Frontal cortex (tissue), 4 donors: ENCODE results near the gene LRRC8E. TPM values are rescaled to one million over a fixed set of nuclear protein-coding genes. Genes with fewer than 3 reads are reported as not detected.
"Not testable (repeated sequence)": the region's sequence is repeated elsewhere in the genome, so short reads cannot be mapped to it uniquely, and the experiment has no call there.

Experiments
- DNase-seq, 2 donors: peaks; one replicate each; pipeline ENCODE4 v3.0.0; 2012; ENCODE audit warnings: low spot score in 2 of 2
- FAIRE-seq: peaks from 2 replicates; lab custom pipeline; 2012; peaks lifted over from hg19 to GRCh38; lab: Jason Lieb, UNC
- total RNA-seq: library from RNA; depleted of rRNA; stranded (reverse); fragments of >200 nt; gene quantifications from one replicate; pipeline ENCODE4 v1.2.3, GENCODE V29; 2014
- donor health status: control.
- donor health status: control.
- donor health status: control.

The LRRC8E gene
- total RNA-seq, 1 donor from 2014 or later = not detected

DNA sequence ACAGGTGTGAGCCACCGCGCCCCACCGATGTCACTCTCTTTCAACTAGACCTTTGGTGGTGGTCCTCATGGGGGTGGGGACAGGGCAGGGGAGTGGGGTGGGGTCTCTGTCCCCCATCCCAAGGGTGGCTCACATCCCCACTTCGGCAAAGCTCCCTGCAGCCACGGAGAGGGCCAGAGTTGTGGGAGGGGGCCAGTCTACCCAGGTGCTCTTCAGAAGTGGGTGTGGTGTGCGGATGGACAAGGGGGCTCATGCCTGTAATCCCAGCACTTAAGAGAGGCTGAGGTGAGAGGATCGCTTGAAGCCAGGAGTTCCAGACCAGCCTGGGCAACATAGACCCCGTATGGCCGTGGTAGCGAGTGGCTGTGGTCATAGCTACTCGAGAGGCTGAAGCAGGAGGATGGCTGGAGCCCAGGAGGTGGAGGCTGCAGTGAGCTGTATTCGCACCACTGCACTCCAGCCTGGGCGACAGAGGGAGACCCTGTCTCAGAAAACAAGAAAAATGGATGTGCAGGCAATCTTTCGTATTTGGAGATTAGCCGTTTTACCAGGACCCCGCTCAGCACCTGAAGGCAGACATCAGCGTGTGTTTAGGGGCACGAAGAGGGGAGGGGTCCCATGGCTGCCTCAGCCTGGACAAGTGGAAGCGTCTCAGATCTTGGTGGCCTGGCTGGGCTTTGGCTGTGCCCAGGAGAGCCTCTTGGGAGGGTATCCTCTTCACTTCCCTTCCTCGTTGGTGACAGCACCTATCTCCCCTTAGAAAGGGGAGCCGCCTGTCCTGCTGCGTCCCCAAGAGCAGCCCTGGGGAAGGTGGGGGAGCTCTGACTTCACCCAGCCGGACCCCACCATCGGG, 27.2 kb downstream of the LRRC8E start:
- FAIRE-seq (no peak), DNase-seq (no peak)

DNA sequence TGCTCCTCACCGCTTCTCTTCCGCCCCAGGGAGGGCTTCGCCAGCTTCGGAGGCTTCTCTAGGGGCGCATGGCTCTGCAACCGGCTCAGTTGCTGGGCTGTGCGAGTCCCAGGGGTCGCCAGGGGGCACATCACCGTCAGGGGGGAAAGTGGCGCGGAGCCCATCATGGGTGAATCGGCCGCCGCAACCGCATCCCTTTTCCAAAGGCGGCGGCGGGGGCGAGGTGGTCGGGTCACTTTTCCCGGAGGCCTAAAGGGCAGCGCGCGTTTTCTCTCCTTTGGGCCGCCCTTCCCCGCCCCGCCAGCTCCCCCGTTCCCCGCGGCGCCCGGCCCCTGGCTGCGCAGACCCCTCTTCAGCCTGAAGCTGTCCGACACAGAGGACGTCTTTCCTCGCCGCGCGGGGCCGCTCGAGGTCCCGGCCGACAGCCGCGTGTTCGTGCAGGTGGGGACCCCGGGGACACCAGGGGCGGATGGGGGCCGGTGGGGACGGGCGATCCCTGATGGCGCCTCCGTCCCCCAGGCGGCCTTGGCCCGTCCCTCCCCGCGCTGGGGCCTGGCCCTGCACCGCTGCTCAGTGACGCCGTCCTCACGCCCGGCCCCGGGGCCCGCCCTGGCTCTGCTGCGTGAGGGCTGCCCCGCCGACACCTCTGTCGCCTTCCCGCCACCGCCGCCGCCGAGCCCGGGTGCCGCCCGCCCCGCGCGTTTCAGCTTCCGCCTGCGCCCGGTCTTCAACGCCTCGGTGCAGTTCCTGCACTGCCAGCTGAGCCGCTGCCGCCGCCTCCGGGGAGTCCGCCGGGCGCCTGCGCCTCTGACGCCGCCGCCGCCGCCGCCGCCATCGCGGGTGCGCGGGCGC, 28.0 kb downstream of the LRRC8E start:
- no peak for FAIRE-seq
- no peak for DNase-seq

DNA sequence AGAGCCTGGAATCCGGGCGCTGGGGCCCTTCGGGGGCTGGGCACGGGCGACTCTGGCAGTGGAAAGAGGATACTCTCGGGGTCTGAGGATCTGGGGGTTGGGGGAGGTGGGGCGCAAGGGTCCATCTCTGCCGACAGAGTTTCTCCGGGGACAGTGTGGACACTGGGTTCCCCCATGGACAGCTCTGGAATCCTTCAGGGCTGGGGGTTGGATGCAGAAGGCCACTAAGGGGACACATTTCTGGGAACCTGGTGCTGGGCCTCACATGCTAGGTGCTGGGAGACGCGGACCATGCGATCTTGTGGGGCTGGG, 28.6 kb downstream of the LRRC8E start:
- DNase-seq (no peak), FAIRE-seq (no peak)

DNA sequence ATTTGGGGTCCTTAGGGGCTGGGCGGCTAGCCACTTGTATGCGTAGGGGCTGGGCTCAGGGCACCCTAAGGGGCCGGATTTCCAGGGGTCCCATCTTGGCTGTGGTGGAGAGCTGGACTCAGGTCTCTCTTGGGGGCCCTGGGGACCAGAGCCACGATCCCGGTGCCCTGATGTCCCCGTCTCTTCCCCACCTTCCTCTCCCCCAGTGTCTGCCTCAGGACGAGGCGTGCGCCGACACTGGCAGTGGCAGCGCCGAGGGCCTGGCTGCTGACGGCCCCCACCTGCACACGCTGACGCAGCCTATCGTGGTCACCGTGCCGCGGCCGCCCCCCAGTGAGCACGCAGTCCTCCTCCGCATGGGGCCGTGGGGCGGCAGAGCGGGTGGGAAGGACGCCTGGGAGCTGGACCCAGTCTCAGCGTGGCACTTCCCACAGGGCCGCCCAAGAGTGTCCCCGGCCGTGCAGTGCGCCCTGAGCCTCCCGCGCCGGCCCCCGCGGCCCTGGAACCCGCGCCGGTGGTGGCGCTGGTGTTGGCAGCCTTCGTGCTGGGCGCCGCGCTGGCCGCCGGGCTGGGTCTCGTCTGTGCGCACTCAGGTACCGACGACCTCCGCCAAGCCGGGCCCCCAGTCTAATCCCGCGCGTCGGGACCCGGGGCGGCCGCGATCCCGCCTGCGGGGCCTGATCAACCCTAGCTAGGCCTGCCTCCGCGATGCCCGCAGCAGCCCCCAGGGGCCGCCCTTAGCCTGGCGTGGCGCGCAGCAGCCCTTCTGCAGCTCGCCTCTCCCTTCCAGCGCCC, 29.2 kb downstream of the LRRC8E start:
- FAIRE-seq (no peak), DNase-seq (peak in 1 of 2 donors; percentile 68)

DNA sequence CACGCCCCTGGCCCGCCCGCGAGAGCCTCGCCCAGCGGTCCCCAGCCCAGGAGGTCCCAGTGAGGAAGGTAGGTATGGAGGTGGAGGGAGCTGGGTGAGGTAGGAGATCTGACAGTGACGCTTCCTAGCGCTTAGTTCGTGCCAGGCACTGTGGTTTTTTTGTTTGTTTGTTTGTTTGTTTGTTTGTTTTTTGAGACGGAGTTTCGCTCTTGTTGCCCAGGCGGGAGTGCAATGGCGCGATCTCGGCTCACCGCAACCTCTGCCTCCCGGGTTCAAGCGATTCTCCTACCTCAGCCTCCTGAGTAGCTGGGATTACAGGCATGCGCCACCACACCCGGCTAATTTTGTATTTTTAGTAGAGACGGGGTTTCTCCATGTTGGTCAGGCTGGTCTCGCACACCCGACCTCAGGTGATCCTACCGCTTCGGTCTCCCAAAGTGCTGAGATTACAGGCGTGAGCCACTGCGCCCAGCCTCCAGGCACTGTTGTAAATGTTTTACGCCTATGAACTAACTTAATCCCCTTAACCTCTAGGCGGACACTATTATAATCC, 29.8 kb downstream of the LRRC8E start:
- not testable (repeated sequence) for DNase-seq, FAIRE-seq

DNA sequence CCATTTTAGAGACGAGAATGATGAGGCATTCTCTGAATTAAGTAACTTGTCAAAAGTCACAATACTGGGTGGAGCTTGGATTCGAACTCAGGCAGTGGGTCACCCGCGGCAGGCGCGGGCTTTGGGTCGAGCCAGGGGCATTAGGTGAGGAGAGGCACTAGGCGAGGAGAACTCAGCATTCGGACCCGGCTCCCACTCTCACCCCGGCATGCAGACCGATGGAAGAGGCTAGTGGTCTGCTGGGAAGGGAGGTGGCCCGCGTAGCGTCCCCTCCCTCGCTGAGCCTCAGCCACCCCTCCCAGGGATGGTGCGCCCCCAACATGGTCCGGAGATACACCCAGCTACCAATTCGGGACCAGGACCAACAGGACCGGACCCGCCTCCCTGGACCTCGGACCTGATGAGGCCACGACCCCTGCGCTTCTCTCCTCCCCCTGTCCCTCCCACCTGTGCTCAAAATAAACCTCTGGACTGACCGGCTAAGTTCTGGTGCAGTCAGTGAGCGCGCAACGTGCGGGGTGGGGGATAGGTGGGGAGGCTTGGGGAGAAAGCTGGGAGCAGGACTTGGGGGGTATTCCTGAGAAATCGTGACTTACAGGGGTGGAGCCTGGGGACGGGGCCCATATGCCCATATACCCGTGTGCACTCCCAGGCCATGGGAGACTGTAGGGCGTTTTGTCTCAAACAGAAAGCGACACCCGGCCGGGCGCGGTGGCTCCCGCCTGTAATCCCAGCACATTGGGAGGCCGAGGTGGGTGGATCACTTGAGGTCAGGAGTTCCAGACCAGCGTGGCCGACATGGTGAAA, 30.5 kb downstream of the LRRC8E start:
- FAIRE-seq (no peak), DNase-seq (no peak)

DNA sequence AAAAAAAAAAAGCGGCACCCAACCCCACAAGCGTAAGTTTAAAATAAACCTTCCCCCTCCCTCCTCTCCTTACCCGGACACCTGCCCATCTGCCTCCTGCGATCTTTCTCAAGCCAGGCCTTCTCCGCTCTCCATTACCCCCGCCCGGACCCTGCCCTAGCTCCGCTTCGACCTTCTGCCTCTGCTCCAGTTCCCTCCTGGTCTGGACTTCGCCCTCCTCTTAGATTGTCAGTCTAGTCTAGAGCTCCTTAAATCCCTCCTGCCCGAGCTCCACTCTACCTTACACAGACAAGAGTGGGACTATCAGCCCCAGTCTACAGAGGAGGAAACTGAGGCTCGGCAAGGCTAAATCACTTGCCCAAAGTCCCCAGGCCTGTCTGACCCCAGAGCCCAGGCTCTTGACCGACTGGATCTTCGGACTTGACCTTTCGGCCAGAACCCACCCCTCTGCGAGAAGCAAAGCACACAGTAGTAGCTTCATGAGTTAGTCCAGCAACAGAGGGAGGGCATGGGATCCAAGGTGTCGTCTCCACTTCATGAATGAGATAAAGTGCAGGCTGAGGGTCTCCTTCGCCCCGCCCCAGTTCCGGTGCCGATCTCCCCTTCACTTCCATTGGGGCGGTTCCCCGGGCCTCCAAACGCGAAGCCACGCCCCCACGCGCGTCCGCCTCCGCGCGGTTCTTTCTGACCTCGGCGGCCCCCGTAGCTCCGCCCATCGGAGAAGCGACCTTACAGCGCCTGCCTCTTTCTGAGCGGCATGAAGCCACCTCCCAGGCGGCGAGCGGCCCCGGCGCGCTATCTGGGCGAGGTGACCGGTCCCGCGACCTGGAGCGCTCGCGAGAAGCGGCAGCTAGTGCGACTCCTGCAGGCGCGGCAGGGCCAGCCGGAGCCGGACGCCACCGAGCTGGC, 31.6 kb downstream of the LRRC8E start, which contains the start of gene SNAPC2:
TSS of gene SNAPC2 (plus strand) at position 729 of the 909 bp plus-strand sequence. CDS start at position 758, 29 bp downstream.
- no peak for FAIRE-seq

DNA sequence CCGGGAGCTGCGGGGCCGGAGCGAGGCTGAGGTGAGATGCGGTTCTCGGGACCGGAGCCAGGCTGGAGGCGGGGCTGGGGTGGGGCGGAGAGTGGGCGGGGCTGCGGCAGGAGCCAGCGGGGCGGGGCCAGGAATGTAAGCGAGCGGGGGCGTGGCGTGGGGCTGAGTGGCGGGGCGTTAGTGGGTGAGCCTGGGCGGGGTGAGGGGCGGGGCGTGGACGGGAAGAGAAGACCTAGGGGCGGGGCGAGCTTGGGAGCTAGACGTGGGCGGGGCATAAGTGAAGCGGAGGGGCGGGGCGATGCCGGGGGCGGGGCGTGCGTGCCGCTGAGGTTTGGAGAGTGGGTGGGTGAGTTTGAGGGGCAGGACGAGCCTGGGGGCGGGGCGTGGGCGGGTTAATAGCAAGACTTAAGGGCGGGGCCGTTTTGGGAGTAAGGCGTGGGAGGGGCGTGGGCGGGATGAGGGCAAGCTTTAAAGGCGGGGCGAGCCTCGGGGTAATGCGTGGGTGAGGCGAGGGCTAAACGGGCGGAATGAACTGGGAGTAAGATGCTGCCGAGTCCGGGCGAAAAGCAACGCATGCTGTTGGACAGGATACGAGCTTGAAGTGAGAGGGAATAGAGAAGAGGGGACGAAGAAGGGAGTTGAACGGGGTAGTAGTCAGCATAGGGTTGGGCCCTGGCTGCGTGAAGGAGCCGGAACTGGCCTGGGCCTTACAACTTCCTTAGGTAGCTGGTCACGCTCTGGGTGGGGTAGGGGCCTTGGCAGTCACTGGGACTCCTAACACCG, 32.4 kb downstream of the LRRC8E start:
- FAIRE-seq (no peak), DNase-seq (peak; percentile 99)

More for the DNA sequence above, 31.6 kb downstream of the LRRC8E start, which contains the start of gene SNAPC2:
- peak; percentile 87 to 93 for DNase-seq

DNA sequence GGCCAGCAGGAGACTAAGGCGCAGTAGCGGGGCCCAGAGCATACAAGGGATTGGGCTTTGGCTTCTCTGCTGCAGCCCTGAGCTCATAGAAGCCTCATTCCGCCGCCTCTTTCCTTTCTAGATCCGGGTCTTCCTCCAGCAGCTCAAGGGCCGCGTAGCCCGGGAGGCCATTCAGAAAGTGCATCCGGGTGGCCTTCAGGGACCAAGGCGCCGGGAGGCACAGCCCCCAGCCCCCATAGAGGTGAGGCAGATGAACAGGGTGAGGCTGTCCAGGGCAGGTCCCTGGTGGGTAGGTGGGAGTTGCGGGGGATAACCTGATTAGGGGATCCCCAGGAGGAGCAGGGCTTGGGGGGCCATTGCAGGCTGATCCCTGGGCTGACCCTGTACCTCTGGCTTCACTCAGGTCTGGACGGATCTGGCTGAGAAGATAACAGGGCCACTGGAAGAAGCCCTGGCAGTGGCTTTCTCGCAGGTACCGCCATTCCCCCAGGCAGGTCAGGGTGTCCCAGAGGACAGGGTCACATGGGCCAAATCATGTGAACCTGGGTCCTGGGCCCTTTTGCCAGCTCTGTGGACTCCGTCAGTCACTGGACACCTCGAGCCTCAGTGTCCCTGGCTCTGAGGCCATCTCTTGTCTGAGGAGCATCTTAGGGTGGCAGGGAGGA, 33.1 kb downstream of the LRRC8E start:
- FAIRE-seq (no peak), DNase-seq (no peak)

DNA sequence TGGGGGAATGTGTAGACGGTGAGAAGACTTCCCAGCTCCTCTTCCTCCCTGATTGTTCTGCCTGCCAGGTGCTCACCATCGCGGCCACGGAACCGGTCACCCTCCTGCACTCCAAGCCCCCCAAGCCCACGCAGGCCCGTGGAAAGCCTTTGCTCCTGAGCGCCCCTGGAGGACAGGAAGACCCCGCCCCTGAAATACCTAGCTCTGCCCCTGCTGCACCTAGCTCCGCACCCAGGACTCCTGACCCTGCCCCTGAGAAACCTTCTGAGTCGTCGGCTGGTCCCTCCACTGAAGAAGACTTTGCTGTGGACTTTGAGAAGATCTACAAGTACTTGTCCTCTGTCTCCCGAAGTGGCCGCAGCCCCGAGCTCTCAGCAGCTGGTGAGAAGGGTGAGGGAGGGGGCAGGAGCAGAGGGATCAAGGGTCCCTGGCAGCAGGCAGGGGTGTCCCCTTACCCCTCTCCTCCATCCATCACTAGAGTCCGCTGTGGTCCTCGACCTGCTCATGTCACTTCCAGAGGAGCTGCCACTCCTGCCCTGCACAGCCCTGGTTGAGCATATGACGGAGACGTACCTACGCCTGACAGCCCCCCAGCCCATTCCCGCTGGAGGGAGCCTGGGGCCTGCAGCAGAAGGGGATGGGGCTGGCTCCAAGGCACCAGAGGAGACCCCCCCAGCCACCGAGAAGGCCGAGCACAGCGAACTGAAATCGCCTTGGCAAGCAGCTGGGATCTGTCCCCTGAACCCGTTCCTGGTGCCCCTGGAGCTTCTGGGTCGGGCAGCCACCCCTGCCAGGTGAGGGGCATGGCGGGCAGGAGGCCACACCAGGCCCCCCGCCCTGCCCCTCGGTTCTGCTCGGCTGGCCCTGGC, 33.9 kb downstream of the LRRC8E start:
- DNase-seq = no peak
- no peak for FAIRE-seq

DNA sequence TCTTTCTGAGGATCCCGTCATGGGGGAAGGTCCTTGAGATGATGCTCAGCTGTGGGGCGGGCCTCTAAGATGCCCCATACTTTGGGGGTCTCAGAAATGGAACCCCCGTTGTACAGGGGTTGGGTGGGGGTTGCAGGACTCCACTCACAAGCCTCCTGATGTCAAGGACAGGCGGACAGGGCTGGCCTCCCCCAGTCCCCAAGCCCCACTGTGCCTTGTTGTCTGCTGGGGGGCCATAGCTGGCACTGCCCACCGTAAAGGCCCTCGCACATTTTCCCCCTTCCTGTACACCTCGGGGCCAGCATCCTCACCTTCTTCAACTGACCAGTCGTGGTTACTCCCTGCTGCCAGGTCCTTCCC, 34.5 kb downstream of the LRRC8E start:
- FAIRE-seq = no peak

DNA sequence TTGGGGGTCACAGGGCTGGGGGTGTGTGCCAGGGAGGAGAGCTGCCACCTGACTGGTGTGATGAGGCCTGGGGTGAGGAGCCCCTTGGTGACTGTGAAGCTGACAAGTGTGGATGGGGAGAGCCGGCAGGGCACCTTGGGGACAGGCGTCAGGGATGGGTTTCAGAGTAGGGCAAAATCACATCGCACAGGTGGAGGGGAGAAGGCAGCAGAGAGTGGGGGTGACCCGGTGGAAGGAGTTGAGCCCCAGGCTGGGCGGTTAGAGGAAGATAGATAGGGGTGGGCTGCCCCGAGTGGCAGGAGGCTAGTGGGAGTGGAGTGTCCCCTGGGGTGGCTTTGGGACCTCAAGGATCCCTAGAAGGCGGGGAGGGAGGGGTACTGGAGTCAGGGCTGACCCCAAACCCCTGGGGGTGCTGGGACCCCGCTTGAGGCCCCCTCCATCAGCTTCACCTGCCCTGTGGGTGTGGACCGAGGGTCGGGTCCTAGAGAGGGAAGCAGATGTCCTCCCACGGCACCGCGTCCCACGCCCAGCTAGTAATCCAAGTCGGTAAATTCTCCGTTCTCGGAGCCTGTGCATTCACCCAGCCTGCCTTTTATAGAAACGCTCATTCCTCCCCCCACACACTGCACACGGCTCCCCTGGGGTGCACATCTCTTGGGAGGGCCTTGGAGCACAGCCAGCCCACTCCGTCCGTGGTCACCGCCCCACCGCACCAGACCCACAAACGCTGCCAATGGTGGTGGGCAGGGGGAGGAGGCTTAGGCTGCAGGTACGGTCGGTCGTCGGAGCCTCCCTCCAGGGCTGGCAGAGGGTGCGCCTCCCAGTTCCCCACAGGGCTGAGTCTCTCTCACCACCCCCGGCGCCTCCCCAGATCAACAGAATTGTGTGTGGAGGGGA, 35.2 kb downstream of the LRRC8E start:
- DNase-seq = no peak
- no peak for FAIRE-seq

More for the DNA sequence above, 34.5 kb downstream of the LRRC8E start:
- DNase-seq = no peak

DNA sequence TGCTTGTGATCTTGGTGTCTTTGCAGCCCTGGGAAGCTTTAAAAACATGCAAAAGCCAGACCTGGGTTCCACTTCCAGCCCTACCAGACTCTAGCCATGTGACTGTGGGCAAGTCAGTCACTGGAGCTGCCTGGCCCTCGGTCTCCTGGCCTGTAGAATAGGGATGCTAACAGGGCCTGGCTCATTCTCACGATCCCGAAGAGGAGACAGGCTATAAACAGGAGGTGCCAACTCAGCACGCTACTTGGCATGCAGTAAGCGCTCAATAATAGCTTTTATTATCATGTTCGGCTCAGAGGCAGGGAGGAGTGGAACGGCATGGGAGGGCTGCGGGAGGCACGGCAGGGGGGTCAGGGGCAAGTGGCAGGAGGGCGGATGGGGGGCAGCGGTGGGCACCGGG, 35.9 kb downstream of the LRRC8E start:
- FAIRE-seq (no peak), DNase-seq (no peak)

DNA sequence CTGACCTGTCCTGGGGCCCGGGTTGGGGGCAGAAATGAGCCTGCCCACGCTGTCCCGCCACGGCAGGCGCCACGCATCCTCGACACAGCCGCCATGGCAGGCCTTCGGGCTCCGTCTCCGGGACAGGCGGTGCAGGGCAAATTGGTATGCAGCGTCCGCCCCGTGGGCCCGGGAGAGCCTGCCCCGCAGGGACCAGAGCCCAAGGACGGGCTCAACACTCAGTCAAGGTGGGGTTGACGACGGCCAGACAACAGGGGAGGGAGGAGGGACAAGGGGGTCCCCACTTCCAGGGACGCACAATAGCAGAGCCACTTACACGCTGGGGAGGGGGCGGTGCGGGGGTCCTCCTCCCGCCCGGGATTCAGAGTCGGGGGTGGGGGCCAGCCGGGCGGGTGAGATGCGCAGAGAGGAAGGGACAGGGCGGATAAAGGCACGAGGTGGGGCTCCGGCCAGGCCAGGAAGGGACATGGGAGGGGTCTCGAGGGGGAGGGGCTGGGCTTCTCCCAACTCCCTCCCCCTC, 36.4 kb downstream of the LRRC8E start:
- FAIRE-seq = no peak
- DNase-seq = no peak
